ENCODE results near the gene MGLL.

- TF ChIP-seq CTCF (IDR thresholded peaks at IDR 0.05) (no peak), POLR2A (IDR thresholded peaks at IDR 0.05) (no peak), POLR2AphosphoS5 (IDR thresholded peaks at IDR 0.05) (no peak)
Measured at GRCh38 chr3:127846576-127846975, 24.3 kb upstream of the MGLL start.
